Nephron (organoid): ENCODE data around the gene RAB8A.
A peak's percentile ranks its signal among the peaks of the same experiment; 100 is the strongest.

ENCODE experiments used
- H3K27ac Mint-ChIP-seq, 3 experiments: 2 replicates each; pipeline ENCODE4 v1.8.0; 2020; ENCODE audit warnings: mixed read lengths in 3 of 3, mild to moderate bottlenecking in 2 of 3, moderate library complexity in 1 of 3
- H3K27me3 Mint-ChIP-seq: 2 replicates; pipeline ENCODE4 v1.8.0; 2021; ENCODE audit warnings: low read depth, mild to moderate bottlenecking, moderate library complexity, mixed read lengths
- H3K36me3 Mint-ChIP-seq: 2 replicates; pipeline ENCODE4 v1.8.0; 2020; ENCODE audit warnings: low read depth, mixed read lengths
- H3K4me1 Mint-ChIP-seq: 2 replicates; pipeline ENCODE4 v1.8.0; 2020; ENCODE audit warnings: mixed read lengths
- H3K4me3 Mint-ChIP-seq, 3 experiments: 2 replicates each; pipeline ENCODE4 v1.8.0; 2020; ENCODE audit warnings: mild to moderate bottlenecking in 3 of 3, mixed read lengths in 3 of 3, moderate library complexity in 2 of 3
- H3K9me3 Mint-ChIP-seq: 2 replicates; pipeline ENCODE4 v1.8.0; 2020; ENCODE audit warnings: mixed read lengths
- TF ChIP-seq, protein P1 (sequence below), 3 experiments: fragments of 200-600 bp; sonication (generic); IDR thresholded peaks; one replicate each; pipeline ENCODE4 v1.5.0; 2021; ENCODE audit warnings: antibody characterized with exemption in 3 of 3; ENCODE audit not compliant: unreplicated experiment in 3 of 3

RAB8A gene

DNA sequence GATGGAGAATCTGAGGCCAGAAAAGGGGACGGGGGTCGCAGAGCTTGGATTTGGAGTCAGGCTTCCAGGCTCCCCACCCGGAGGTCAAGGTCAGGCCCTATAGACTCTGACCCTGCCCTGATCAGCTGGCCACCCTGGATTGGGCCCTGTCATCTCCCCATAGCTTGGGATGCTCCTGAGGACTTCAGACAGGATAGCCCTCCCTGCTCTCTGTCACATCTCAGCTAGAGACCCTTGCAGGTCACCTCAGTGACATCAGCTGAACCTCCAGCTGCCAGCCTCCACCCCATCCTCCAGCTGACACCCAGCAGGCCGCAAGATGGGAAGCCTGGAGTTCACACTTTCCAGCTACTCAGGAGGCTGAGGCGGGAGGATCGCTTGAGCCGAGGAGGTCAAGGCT lies 38.2 kb upstream of the RAB8A start:
- TF ChIP-seq, protein P1, sequence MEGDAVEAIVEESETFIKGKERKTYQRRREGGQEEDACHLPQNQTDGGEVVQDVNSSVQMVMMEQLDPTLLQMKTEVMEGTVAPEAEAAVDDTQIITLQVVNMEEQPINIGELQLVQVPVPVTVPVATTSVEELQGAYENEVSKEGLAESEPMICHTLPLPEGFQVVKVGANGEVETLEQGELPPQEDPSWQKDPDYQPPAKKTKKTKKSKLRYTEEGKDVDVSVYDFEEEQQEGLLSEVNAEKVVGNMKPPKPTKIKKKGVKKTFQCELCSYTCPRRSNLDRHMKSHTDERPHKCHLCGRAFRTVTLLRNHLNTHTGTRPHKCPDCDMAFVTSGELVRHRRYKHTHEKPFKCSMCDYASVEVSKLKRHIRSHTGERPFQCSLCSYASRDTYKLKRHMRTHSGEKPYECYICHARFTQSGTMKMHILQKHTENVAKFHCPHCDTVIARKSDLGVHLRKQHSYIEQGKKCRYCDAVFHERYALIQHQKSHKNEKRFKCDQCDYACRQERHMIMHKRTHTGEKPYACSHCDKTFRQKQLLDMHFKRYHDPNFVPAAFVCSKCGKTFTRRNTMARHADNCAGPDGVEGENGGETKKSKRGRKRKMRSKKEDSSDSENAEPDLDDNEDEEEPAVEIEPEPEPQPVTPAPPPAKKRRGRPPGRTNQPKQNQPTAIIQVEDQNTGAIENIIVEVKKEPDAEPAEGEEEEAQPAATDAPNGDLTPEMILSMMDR (IDR thresholded peaks at IDR 0.05; ENCODE audit: unreplicated experiment in 3 of 3) = no peak

GRCh38 chr19:16073988-16074387 lies 37.7 kb upstream of the RAB8A start:
- Mint-ChIP-seq H3K4me3 (peak overlapping the region; percentile 89 to 91 (median 91)), H3K27me3 (no peaks in the 10 kb centered on the region), H3K4me1 (peaks cover 22% of the 10 kb centered on the region), H3K9me3 (no peaks in the 10 kb centered on the region), H3K27ac (peak overlapping the region; percentile 92 to 100 (median 92)), H3K36me3 (peaks cover 11% of the 10 kb centered on the region)
- TF ChIP-seq, protein P1 (IDR thresholded peaks at IDR 0.05; ENCODE audit: unreplicated experiment in 3 of 3) = no peak

More for the DNA sequence above, 38.2 kb upstream of the RAB8A start:
- H3K9me3 Mint-ChIP-seq = no peaks in the 10 kb centered on the region
- peak overlapping the region; percentile 92 to 100 (median 92) for H3K27ac Mint-ChIP-seq
- H3K27me3 Mint-ChIP-seq = no peaks in the 10 kb centered on the region
- H3K4me3 Mint-ChIP-seq = peak overlapping the region; percentile 89 to 91 (median 91)
- peaks cover 6% of the 10 kb centered on the region for H3K36me3 Mint-ChIP-seq
- peaks cover 17% of the 10 kb centered on the region for H3K4me1 Mint-ChIP-seq

DNA sequence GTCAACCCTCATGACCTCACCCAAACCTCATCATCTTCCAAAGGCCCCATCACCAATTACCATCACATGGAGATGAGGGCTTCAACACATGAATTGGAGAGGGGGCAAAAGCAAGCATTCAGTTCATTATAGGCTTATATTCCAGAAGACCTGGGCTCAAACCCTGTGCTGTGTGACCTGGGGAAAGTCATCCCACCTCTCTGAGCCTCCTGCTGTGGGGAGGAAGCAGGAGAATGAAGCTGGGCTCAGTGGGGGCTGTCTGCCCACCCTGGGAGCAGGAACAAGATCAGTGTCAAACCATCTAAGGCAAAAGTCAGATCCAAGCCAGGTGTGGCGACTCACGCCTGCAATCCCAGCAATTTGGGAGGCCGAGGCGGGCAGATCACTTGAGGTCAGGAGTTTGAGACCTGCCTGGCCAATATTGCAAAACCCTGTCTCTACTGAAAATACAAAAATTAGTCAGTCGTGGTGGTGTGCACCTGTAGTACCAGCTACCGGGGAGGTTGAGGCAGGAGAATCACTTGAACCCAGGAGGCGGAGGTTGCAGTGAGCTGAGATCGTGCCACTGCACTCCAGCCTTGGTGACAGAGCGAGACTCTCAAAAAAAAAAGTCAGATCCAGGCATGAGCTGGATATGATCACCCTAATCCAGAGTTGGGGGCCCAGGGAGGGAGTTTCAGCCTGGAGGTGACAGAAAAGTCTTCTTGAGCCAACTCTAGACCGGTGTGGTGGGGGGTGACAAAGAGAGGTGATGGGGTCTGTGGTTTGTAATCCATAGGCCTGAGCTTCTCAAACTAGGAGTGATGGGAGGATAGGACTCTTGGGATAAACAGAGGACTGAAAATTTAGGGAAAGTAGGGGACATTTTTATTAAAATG lies 37.0 kb upstream of the RAB8A start:
- H3K27ac Mint-ChIP-seq = peak overlapping the region; percentile 92 to 100 (median 97)
- TF ChIP-seq, protein P1 (IDR thresholded peaks at IDR 0.05; ENCODE audit: unreplicated experiment in 3 of 3) = no peak
- no peaks in the 10 kb centered on the region for H3K27me3 Mint-ChIP-seq
- peak overlapping the region; percentile 89 to 91 (median 91) for H3K4me3 Mint-ChIP-seq
- peaks cover 16% of the 10 kb centered on the region for H3K36me3 Mint-ChIP-seq
- peaks cover 29% of the 10 kb centered on the region for H3K4me1 Mint-ChIP-seq
- no peaks in the 10 kb centered on the region for H3K9me3 Mint-ChIP-seq

DNA sequence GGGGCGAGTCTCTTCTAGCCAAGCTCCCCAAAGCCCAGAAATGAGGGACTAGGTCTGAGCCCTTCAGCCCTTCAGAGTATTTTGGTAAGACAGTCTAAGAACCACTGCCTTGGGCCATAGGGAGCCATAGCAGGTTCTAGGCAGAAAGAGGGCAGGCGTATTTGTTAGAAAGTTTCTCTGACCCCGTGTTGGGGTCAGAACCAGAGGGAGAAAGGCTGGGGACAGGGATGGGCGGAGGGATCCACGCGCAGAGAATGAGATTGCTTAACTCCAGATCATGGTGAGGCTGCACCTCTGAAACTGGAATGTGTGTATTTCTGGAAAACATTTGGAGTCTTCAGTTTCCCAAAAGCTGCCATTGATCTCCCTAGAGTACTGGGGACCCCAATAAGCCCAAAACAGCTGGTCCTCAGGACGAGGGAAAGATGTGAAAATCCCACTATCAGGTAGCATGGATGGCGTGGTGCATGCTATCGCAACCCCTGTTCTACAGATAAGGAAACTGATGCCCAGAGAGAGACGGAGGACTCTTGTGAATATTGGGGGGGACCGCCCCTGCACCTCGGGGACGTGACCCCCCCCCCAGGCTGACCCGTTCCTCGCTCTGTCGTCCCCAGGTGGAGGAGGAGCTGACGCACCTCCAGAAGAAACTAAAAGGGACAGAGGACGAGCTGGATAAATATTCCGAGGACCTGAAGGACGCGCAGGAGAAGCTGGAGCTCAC lies 36.1 kb upstream of the RAB8A start:
- Mint-ChIP-seq H3K27ac (peak overlapping the region; percentile 92 to 100 (median 97)), H3K27me3 (no peaks in the 10 kb centered on the region), H3K4me1 (peaks cover 29% of the 10 kb centered on the region), H3K36me3 (peaks cover 16% of the 10 kb centered on the region), H3K4me3 (peak overlapping the region; percentile 89 to 91 (median 91)), H3K9me3 (no peaks in the 10 kb centered on the region)
- TF ChIP-seq, protein P1 (IDR thresholded peaks at IDR 0.05; ENCODE audit: unreplicated experiment in 3 of 3) = no peak

- H3K9me3 Mint-ChIP-seq = no peaks in the 10 kb centered on the region
- peak within 1 kb of the TSS; percentile 96 to 100 (median 97) for H3K27ac Mint-ChIP-seq
- H3K36me3 Mint-ChIP-seq = peaks cover 17% of the 10 kb centered on the region
- peaks cover 34% of the 10 kb centered on the region for H3K4me1 Mint-ChIP-seq
- H3K4me3 Mint-ChIP-seq = peak within 1 kb of the TSS; percentile 91 to 94 (median 91)
- TF ChIP-seq, protein P1 (IDR thresholded peaks at IDR 0.05; ENCODE audit: unreplicated experiment in 3 of 3) = no peak
- H3K27me3 Mint-ChIP-seq = no peaks in the 10 kb centered on the region
These were observed 35.3 kb upstream of the RAB8A start, which contains the start of gene TPM4 for GRCh38 chr19:16076154-16076957. Gene TPM4, plus strand, starts transcription at chr19:16076495. Its CDS starts 71 bp downstream, at chr19:16076566.
